Fibroblast of mammary gland (primary cell): ENCODE data around the gene CLEC3B.

Experiments used
- DNase-seq: peaks from one replicate; pipeline ENCODE4 v3.0.0-alpha.2; 2010; ENCODE audit warnings: low read depth
- H3K4me3 ChIP-seq: 2 replicates; pipeline ENCODE4 v1.5.1; 2011; ENCODE audit warnings: low read depth, mild to moderate bottlenecking, low read length, moderate library complexity; ENCODE audit not compliant: control insufficient read depth
- TF ChIP-seq, protein P1 (sequence below): conservative IDR thresholded peaks from 2 replicates; pipeline ENCODE4 v1.5.1; 2011; ENCODE audit warnings: low read depth, low read length, inconsistent platforms; ENCODE audit not compliant: control insufficient read depth, insufficient read depth

Gene CLEC3B

DNA sequence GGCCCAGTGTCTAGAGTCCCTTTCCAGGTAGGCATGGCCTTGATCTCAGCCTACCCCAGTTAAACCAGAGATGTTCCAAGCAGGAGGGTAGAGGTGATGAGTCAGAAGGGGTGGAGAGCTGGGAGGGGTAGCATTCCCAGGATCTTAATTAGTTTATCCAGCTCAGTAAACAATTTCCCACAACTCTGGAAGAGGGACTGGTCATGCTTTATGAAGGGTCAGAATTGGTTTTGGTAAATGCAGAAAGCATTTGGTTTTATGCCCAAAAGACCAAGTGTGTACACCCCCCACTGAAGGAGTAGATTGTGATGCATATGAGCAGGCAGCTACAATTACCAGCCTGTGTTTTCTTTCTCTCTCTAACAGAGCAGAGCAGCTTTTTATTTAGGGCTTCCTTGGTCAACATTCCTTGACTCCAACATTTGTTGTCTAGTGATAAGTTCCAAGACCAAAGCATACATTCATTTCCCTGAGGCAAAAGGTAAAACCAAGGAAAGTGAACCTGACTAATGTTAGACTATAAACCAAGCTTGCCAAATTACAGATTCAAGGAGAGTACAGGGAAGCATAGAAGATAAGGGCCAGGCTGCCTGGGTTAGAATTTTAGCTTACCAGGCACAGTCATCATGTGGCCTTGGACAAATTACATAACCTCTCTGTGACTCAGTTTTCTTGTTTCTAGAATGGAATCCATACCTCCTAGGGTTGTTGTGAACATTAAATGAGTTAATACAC lies 32.5 kb upstream of the CLEC3B start:
- TF ChIP-seq, protein P1, sequence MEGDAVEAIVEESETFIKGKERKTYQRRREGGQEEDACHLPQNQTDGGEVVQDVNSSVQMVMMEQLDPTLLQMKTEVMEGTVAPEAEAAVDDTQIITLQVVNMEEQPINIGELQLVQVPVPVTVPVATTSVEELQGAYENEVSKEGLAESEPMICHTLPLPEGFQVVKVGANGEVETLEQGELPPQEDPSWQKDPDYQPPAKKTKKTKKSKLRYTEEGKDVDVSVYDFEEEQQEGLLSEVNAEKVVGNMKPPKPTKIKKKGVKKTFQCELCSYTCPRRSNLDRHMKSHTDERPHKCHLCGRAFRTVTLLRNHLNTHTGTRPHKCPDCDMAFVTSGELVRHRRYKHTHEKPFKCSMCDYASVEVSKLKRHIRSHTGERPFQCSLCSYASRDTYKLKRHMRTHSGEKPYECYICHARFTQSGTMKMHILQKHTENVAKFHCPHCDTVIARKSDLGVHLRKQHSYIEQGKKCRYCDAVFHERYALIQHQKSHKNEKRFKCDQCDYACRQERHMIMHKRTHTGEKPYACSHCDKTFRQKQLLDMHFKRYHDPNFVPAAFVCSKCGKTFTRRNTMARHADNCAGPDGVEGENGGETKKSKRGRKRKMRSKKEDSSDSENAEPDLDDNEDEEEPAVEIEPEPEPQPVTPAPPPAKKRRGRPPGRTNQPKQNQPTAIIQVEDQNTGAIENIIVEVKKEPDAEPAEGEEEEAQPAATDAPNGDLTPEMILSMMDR: no peak
- no peak overlapping the region for H3K4me3 ChIP-seq
- peak; percentile 92 for DNase-seq

DNA sequence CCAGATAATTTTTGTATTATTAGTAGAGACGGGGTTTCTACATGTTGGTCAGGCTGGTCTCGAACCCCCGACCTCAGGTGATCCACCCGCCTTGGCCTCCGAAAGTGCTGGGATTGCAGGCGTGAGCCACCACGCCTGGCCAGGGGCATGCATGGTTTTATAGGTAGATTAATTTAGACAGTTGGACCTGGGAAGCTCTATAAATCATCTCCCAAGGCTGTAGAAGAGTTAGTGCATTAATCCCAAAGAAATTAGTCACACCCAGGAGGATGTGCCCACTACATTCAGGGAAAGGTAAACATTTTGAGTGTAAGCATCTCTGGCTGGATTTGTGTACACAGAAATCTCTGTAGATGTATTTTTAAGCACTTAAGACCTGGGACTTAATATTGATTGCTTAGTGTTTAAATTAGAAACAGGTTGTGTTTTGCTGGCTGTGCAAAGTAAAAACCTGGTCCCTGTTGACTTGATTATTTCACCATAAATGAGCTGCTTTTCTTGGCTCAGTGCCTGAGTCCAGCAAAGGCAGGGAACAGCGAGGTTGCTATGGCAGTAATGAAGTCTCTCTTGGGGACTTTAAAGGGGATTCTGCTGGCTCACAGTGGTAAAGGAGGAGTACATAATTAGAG lies 30.8 kb upstream of the CLEC3B start:
- H3K4me3 ChIP-seq: no peak overlapping the region
- DNase-seq: peak; percentile 90
- TF ChIP-seq, protein P1: no peak

DNA sequence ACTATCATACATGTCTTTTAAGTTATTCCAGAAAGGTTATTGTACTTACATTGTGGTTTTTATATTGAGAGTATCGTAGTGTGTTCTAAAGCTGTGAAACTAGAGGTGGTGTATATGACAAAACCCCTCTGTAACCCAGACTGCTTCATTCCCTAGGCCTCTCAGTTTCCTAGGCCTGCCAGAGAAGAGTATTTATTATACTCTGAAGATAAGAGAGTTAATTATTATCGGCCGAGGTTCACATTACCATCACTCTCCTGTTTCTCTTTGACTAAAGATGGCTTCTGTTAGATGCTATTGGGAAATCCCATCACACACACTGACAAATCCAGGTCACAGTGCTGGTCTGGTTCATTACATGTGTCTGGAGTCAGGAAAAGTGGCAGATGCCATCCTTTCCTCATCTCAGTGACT lies 29.5 kb upstream of the CLEC3B start:
- no peak for DNase-seq
- TF ChIP-seq, protein P1: no peak

DNA sequence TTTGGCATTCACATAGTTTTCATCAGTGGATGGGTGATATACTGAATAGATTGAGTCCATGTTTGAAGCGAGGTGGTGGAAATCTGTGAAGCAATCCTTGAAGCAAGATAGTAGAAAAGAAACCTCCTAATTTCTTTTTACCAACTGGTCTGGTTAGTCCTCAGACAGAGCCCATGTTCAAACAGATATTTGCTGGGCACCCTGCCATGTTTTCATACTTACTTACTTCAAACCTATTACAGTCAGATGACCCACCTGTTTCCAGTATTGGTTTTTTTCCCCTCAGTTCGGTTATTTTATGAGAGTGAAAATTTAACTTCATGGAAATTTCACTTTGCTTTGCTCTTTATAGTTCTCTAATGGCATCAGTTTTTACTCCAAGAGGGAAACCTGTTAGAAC lies 26.3 kb upstream of the CLEC3B start:
- no peak for DNase-seq
- H3K4me3 ChIP-seq: no peak overlapping the region
- TF ChIP-seq, protein P1: no peak

More for the DNA sequence above, 29.5 kb upstream of the CLEC3B start:
- H3K4me3 ChIP-seq: no peak overlapping the region

DNA sequence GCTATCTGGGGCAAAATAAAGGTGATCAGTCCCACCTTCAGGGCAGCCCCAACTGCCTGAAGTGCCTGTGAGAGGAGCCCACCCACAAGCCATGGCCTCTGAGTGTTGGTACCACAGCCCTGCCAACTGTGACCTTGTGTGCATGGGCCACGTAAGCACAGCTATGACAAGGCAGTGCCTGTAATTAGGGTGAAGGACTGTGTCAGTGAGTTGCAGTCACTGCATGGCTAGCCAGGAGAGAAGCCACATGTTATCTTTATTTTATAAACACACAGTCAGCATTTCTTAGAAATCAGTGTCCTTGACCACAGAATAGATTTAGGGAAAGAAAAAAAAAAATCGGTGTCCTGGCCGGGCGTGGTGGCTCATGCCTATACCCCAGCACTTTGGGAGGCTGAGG lies 25.3 kb upstream of the CLEC3B start:
- DNase-seq: no peak
- TF ChIP-seq, protein P1: no peak
- H3K4me3 ChIP-seq: no peak overlapping the region

DNA sequence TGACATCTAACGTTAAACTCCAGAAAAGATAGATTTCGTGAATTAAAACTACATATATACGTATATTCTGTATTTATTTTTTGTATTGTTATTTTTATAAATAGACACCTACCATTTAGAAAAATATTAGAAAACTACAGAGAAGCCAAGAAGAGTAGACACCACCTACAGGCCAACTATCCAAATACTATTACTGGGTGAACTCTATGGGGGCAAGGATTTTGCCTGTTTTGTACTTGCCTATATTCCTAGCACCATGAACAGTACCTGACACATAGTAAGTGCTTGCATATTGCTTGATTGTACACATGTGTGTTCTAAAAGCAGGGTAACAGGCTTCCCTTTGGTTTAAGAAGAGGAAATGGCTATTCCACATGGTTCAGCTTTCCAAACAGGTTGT lies 24.4 kb upstream of the CLEC3B start:
- no peak for DNase-seq
- no peak overlapping the region for H3K4me3 ChIP-seq
- TF ChIP-seq, protein P1: peak; percentile 2
